Activated effector memory CD4-positive, alpha-beta T cell treated with Interleukin-2 at 50 U/mL for 16 hours (primary cell): Measurements from ENCODE around the gene SIT1.
"Not testable (repeated sequence)": the region's sequence is repeated elsewhere in the genome, so short reads cannot be mapped to it uniquely, and the experiment has no call there.

Experiments
- DNase-seq: peaks from one replicate; pipeline ENCODE4 v3.0.0-alpha.2; 2020

The SIT1 gene

GRCh38 chr9:35636135-35636876, 14.4 kb downstream of the SIT1 start:
- no peak for DNase-seq

DNA sequence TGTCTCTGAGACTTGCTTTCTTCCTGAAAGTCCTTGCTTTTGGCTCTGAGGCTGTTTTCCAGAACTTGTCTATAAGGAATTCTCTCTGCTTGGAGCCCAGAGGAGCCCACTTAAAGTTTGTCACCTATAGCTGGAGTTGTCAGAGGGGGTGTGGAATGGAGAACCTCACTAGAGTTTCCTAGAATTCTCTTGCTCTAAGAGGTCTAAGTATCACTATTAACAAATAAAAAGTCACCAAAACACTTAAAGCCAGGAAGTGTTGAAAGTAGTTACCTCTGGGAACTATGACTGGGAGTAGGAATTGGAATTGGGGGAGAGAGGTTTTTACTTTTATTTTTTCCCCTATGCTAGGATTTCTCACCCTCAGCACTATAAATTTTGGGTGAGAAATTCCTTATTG, 15.0 kb downstream of the SIT1 start:
- DNase-seq: no peak

DNA sequence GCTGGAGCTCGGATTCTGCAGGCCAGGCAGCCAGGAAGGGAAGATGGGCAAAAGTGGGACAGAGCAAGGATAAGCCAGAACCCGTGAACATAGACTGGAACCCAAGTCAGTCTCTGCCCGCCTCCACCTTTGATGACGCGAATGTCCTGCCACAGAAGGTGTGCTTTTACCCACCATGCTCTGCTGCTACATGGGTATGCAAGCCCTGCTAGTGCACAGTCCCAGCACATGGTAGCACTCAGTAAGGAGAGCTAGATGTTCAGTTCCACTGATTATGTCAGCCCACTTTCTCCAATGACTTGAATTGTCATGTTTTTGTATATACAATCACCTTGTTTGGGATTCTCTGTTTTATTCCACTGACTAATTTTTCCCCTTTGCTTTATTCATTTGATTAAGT, 21.1 kb downstream of the SIT1 start:
- no peak for DNase-seq

GRCh38 chr9:35628389-35628991, 22.2 kb downstream of the SIT1 start:
- DNase-seq: no peak

GRCh38 chr9:35627575-35627974, 23.2 kb downstream of the SIT1 start:
- no peak for DNase-seq

GRCh38 chr9:35619800-35620158, 31.0 kb downstream of the SIT1 start:
- no peak for DNase-seq

GRCh38 chr9:35618854-35619799, 31.6 kb downstream of the SIT1 start:
- DNase-seq: peak; percentile 18

GRCh38 chr9:35618325-35618727, 32.4 kb downstream of the SIT1 start, which contains the start of gene CD72:
Gene CD72 (minus strand): TSS chr9:35618413. CDS start chr9:35618303, 110 bp downstream.
- no peak for DNase-seq

- no peak for DNase-seq
Observed at GRCh38 chr9:35617548-35617947, 33.2 kb downstream of the SIT1 start.

- DNase-seq: peak; percentile 58
Observed at GRCh38 chr9:35616681-35617459, 33.9 kb downstream of the SIT1 start.

DNA sequence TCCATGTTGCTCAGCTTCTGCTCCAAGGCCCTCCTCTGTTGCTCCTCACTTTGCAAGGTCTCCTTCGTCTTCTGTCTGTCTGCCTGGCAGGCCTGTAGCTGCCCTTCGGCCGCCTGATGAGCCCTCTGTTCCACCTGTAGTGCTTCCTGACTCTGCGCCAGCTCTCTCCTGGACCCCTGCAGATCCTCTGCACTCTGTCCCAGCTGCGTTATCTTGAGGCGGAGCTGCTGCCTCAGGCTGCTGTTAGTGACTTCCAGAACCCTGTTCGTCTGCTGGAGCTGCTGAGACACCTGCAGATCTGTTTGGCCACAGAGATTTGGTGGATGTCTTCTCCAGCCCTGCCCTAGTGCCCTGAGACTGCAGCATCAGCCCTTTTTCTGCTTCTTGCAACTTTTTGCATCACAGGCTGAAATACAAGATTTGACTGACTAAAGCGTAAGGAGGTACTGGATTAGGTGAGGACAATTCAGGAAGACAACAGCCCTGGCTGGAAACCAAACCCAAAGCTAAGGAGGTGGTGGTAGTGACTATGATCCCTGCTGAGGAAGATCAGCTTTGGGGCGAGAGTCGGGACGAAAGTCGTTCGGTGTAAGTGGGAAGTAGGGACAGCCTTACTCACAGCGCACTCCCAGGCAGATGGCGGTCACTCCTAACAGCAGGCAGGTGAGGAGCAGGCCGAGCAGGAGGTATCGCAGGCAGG, 34.6 kb downstream of the SIT1 start:
- DNase-seq: no peak

GRCh38 chr9:35612843-35613242, 37.9 kb downstream of the SIT1 start:
- DNase-seq: no peak

- DNase-seq: not testable (repeated sequence)
Observed at GRCh38 chr9:35612066-35612465, 38.7 kb downstream of the SIT1 start.

DNA sequence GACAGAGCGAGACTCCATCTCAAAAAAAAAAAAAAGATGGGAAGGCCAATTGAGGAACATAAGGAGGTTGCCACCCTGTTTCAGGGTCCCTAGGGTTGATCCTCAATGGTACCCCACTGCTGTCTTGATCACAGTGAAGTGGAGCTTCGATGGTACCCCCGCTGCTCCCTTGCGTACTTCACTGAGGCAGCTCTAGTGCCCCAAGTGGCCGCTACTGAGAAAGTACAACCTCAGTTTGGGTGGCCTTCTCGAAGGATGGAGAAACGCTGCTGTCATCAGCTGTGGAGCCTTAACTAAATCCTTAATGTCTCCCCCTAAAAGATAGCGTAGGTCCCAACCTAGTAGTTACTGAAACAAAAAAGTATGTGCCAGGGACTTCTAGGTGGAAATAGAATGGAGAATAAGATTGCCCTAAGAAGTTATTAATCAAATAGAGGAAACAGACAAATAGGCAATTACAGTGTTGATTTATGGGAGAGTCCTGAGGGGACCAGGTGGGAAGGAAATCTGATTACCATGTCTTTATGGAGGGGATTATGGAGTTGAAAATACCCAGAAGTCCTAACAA, 39.4 kb downstream of the SIT1 start:
- peak; percentile 37 for DNase-seq

- DNase-seq: no peak
Observed at GRCh38 chr9:35609820-35610163, 40.9 kb downstream of the SIT1 start.

GRCh38 chr9:35609001-35609819, 41.5 kb downstream of the SIT1 start:
- DNase-seq: no peak

DNA sequence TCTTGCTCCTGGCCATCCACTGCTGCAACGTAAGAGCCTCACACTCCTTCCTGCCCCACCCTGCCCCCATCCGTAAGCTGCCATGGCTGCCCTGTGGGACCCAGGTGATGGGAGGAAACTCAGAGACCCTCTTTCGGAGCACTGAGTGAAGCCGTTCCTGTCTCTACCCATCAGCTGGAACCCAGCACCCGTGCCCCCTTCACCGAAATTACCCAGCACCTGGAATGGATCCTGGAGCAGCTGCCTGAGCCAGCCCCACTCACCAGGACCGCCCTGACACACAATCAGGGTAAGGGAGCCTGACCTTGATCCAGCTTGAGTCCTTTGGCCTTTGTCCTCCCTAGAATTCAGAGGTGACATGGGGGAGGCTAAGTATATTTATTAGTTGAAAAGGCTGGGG, 42.5 kb downstream of the SIT1 start:
- no peak for DNase-seq

DNA sequence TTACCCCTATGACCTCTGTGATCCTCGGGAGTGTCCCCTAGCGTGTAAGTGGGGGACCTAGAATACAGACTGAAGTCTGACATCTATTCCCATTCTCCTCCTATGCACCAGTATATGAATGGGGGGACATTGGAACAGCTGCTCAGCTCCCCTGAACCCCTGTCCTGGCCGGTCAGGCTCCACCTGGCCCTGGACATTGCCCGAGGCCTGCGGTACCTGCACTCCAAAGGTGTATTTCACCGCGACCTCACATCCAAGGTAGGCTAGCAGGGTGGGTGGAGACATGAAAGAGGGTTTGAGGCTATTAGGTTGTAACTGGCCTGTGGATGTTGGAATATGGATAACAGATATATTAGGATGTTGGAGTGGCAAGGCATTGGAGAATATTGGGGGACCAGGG, 44.0 kb downstream of the SIT1 start:
- no peak for DNase-seq

DNA sequence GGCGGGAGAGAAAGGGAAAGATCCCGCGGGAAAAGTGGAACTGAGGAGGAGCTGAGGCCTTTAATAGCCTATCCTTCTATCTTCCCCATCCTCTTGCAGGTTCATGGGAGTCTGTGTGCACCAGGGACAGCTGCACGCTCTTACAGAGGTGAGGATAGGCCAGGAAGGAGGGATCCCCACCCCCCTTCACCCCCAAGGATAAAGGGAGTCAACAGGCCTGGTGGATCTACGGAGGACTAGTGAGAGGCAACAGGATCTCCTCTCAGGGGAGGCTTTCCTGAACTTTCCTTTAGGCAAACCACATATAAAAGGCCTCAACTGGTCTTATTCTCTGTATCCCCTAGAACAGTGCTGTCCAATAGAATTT, 44.6 kb downstream of the SIT1 start:
- DNase-seq: no peak

- DNase-seq: peak; percentile 8
Observed at GRCh38 chr9:35605351-35606137, 45.2 kb downstream of the SIT1 start.
